Measurements from ENCODE around the gene CDK19.

DNA sequence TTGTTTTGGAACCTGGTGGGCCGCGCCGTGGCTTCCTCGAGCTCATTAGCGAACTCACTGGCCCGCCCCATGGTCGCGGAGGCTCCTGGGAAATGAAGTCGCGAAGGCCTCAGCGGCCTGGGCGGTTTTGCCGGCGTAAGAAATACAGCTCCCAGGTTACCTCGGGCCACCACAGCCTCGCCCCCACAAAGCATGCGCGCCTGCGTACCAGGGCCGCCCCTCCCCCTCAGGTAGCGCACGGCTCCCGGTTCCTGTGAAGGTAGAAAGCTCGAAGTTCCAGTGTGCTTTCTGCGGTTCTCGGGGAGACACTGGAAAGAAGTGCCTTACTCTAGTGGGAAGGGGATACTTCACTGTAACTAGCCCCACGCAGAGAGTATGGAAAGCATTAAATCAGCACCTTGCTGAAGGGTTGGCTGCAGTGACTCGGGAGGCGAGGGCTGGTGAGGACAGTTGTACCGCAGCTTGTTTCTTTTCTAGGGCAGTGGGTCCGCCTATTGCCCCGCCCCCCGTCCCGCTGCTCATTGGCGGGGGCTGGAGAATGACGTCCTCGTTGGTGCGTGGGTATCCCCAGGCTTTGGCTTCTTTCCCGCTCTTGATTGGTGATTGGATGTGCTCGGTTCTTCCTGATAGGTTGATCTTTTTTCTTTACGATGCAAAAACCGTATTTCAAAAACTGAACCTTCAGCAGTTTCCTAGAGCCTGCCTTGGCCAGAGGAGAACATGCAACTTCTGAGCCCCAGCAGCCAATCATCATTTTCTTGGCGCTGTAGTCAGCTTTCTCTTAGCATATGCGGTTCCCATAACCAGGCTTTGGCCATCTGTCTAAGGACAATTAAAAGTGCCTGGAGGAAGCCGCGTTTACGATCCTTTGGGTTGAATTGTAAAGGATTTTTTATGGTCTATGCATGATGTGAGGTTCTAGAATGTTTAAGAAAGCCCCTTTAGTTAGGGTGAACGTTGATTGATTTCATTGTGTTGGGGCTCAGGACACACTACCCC lies at the start of gene CDK19:
- TF ChIP-seq, protein P1, sequence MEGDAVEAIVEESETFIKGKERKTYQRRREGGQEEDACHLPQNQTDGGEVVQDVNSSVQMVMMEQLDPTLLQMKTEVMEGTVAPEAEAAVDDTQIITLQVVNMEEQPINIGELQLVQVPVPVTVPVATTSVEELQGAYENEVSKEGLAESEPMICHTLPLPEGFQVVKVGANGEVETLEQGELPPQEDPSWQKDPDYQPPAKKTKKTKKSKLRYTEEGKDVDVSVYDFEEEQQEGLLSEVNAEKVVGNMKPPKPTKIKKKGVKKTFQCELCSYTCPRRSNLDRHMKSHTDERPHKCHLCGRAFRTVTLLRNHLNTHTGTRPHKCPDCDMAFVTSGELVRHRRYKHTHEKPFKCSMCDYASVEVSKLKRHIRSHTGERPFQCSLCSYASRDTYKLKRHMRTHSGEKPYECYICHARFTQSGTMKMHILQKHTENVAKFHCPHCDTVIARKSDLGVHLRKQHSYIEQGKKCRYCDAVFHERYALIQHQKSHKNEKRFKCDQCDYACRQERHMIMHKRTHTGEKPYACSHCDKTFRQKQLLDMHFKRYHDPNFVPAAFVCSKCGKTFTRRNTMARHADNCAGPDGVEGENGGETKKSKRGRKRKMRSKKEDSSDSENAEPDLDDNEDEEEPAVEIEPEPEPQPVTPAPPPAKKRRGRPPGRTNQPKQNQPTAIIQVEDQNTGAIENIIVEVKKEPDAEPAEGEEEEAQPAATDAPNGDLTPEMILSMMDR (conservative IDR thresholded peaks at IDR 0.05): no peak
- no peak for TF ChIP-seq ZFX (IDR thresholded peaks at IDR 0.05)

Measured in C4-2B (cell line).